GM21390 (cell line): ENCODE results near the gene BPIFB3.

Experiments used
- ATAC-seq: cut with Tn5 transposase; IDR thresholded peaks from one replicate; pipeline ENCODE4 v1.9.1; 2021; ENCODE audit not compliant: unreplicated experiment

Gene BPIFB3

GRCh38 chr20:33053291-33054106, at the start of gene BPIFB3:
TSS of gene BPIFB3 (plus strand) at chr20:33053903. CDS start at chr20:33055436, 1,533 bp downstream.
- ATAC-seq, result no peak

GRCh38 chr20:33004141-33004751, 49.5 kb upstream of the BPIFB3 start, which contains the start of gene SUN5:
TSS of gene SUN5 (minus strand) at chr20:33004433. CDS start at chr20:33004340, 93 bp downstream.
- ATAC-seq, result no peak

- ATAC-seq, result no peak
Observed at GRCh38 chr20:33005132-33005566, 48.6 kb upstream of the BPIFB3 start.

- ATAC-seq, result no peak
Observed at GRCh38 chr20:33005908-33006775, 47.6 kb upstream of the BPIFB3 start.

GRCh38 chr20:33006776-33007375, 46.8 kb upstream of the BPIFB3 start:
- ATAC-seq, result no peak

- ATAC-seq, result no peak
Observed at GRCh38 chr20:33007376-33008335, 46.0 kb upstream of the BPIFB3 start, which contains the start of gene BPIFB2. TSS of gene BPIFB2 (plus strand) at chr20:33007704. CDS start at chr20:33008575, 871 bp downstream.

GRCh38 chr20:33008336-33009213, 45.1 kb upstream of the BPIFB3 start:
- ATAC-seq, result no peak

- no peak for ATAC-seq
Observed at GRCh38 chr20:33009214-33010132, 44.2 kb upstream of the BPIFB3 start.

- no peak for ATAC-seq
Observed at GRCh38 chr20:33010133-33010504, 43.6 kb upstream of the BPIFB3 start.

GRCh38 chr20:33010674-33011449, 42.8 kb upstream of the BPIFB3 start:
- ATAC-seq, result no peak

GRCh38 chr20:33012327-33013189, 41.1 kb upstream of the BPIFB3 start:
- no peak for ATAC-seq

- no peak for ATAC-seq
Observed at GRCh38 chr20:33013701-33014326, 39.9 kb upstream of the BPIFB3 start.

GRCh38 chr20:33014336-33015113, 39.2 kb upstream of the BPIFB3 start:
- ATAC-seq, result no peak

GRCh38 chr20:33015114-33015484, 38.6 kb upstream of the BPIFB3 start:
- ATAC-seq, result no peak
